Transverse colon (tissue), 3 donors: ENCODE results near the gene RNF150.

Source experiments
- CTCF ChIP-seq, 5 experiments: fragments of 200-600 bp in 3 of 5; fragments of 450-650 bp in 2 of 5; sonication (generic) in 3 of 5; IDR thresholded peaks; 1 replicate in 2 of 5; 2 replicates in 3 of 5; pipeline ENCODE4 v1.5.1; 2016 to 2017; ENCODE audit warnings: antibody characterized with exemption in 5 of 5, inconsistent platforms in 3 of 5, mild to moderate bottlenecking in 2 of 5, moderate library complexity in 1 of 5
- EP300 ChIP-seq: sonication (generic); formaldehyde crosslinking; IDR thresholded peaks from one replicate; pipeline ENCODE4 v1.6.1; 2017; ENCODE audit warnings: antibody characterized with exemption, low read depth
- POLR2A ChIP-seq: fragments of 450-650 bp; IDR thresholded peaks from one replicate; pipeline ENCODE4 v1.6.1; 2016; ENCODE audit warnings: antibody characterized with exemption, mild to moderate bottlenecking, moderate library complexity

- TF ChIP-seq CTCF (IDR thresholded peaks at IDR 0.05) (no peak), POLR2A (no peak), EP300 (no peak)
Measured at GRCh38 chr4:140819610-140820009, 313.7 kb downstream of the RNF150 start.
